ENCODE measurements around the gene ADGRG1. TPM values are rescaled to one million over a fixed set of nuclear protein-coding genes. Genes with fewer than 3 reads are reported as not detected.

The ADGRG1 gene
- total and polyA plus RNA-seq, 2 donors (not counting 1 experiment from before 2014, with no cell fraction given): 0.20 to 0.61 TPM

DNA sequence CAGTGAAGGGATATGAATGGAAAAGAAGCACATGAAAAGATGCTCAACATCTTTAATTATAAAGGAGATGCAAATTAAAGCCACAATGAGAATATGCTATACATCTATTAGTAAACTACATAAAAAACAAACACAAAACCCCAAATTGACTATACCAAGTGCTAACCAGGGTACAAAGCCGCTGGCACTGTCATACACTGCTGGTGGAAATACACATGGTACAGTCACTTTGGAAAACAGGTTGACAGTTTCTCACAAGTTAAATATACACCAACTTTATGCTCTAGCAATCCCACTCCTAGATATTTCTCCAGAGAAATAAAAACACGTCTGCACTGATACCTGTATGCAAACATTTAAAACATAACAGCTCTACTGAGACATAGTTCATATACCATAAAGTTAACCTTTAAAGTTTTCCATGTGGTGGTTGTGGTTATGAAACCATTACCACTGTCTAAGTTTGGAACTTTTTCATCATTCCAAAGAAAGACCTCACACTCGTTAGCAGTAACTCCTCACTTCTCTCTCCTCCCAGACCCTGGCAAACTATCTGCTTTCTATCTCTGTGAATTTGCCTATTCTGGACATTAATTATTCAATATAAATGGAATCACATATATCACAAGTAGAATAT, 43.3 kb upstream of the ADGRG1 start:
- no peak overlapping the region for H3K9ac ChIP-seq (ENCODE audit: low read length)
- Mint-ChIP-seq H3K9me3 (ENCODE audit: insufficient read depth) (peaks cover 3% of the 10 kb centered on the region), H3K27ac (no peak overlapping the region), H3K27me3 (peaks cover 3% of the 10 kb centered on the region), H3K4me3 (no peak overlapping the region), H3K4me1 (no peaks in the 10 kb centered on the region)
- no peak for TF ChIP-seq EZH2 (IDR thresholded peaks at IDR 0.05; ENCODE audit: borderline replicate concordance, insufficient read depth, low read depth, low read length, poor library complexity, severe bottlenecking)
- TF ChIP-seq, protein P1, sequence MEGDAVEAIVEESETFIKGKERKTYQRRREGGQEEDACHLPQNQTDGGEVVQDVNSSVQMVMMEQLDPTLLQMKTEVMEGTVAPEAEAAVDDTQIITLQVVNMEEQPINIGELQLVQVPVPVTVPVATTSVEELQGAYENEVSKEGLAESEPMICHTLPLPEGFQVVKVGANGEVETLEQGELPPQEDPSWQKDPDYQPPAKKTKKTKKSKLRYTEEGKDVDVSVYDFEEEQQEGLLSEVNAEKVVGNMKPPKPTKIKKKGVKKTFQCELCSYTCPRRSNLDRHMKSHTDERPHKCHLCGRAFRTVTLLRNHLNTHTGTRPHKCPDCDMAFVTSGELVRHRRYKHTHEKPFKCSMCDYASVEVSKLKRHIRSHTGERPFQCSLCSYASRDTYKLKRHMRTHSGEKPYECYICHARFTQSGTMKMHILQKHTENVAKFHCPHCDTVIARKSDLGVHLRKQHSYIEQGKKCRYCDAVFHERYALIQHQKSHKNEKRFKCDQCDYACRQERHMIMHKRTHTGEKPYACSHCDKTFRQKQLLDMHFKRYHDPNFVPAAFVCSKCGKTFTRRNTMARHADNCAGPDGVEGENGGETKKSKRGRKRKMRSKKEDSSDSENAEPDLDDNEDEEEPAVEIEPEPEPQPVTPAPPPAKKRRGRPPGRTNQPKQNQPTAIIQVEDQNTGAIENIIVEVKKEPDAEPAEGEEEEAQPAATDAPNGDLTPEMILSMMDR (IDR thresholded peaks at IDR 0.05): no peak
- no peaks in the 10 kb centered on the region for H3K36me3 ChIP-seq (replicated peaks in 1 of 2; ENCODE audit: control extremely low read depth in 1 of 2, control insufficient read depth in 1 of 2, extremely low read depth in 1 of 2, insufficient read depth in 2 of 2, low read length in 1 of 2)
- H3K27ac ChIP-seq (ENCODE audit: low read length in 2 of 2): no peak overlapping the region
- no peaks in the 10 kb centered on the region for H3K27me3 ChIP-seq (replicated peaks in 1 of 4; ENCODE audit: control extremely low read depth in 1 of 4, control insufficient read depth in 3 of 4, insufficient read depth in 4 of 4, low read length in 3 of 4)
- no peak overlapping the region for H3K4me3 ChIP-seq (ENCODE audit: control extremely low read depth in 1 of 5, extremely low read depth in 1 of 5, insufficient read depth in 1 of 5, low read depth in 2 of 5, low read length in 4 of 5)
- no peak overlapping the region for H2AFZ ChIP-seq (ENCODE audit: insufficient read depth, low read depth, low read length, poor library complexity, severe bottlenecking)
- intact Hi-C loops (cut with micrococcal nuclease): no loop called here
- ChIA-PET POLR2A (interaction anchor here (0.7 kb wide), 1 partner anchor 813 kb away, joined by 4 read pairs; no protein-coding TSS in a partner anchor), CTCF (interaction anchor here (0.9 to 1.5 kb wide), 3 partner anchors 9 to 66 kb away, joined by 3 to 5 read pairs (median 4); no protein-coding TSS in a partner anchor)
- H4K20me1 ChIP-seq (ENCODE audit: control insufficient read depth, insufficient read depth, low read length, poor library complexity, severe bottlenecking): no peaks in the 10 kb centered on the region
- ATAC-seq (ENCODE audit: low read depth): no peak
- H3K4me2 ChIP-seq (replicated peaks; ENCODE audit: low read depth, low read length, poor library complexity, severe bottlenecking): no peak overlapping the region
- no peaks in the 10 kb centered on the region for H3K4me1 ChIP-seq (ENCODE audit: control insufficient read depth in 2 of 2, insufficient read depth in 2 of 2, low read length in 2 of 2)
- DNase-seq: no peak
- H3K79me2 ChIP-seq (ENCODE audit: control insufficient read depth, insufficient read depth, low read length): no peaks in the 10 kb centered on the region
- H3K9me3 ChIP-seq (ENCODE audit: control extremely low read depth in 1 of 3, control insufficient read depth in 2 of 3, insufficient read depth in 1 of 3, low read length in 2 of 3): no peaks in the 10 kb centered on the region
- WGBS (ENCODE audit: insufficient coverage): 100% methylated on average over 1 of the region's 3 CpGs

DNA sequence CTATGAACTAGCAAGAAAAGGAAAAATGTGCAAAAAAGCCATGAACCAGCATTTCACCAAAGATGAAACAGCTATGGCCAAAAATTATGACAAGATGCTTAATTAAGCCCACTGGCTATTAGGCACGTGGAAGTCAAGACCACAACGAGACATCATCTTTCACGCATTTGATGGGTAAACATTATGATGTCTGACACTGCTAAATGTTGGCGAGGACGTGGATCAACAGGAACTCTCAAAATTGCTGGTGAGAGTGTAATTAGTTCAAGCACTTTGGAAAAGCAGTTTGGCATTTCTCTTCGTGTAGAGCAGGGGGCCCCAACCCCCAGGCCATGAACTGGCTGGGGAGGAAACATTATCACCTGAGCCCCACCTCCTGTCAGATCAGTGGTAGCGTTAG, 39.6 kb upstream of the ADGRG1 start:
- TF ChIP-seq, protein P1 (IDR thresholded peaks at IDR 0.05): no peak
- TF ChIP-seq EZH2 (IDR thresholded peaks at IDR 0.05; ENCODE audit: borderline replicate concordance, insufficient read depth, low read depth, low read length, poor library complexity, severe bottlenecking): no peak
- Histone ChIP-seq H4K20me1 (ENCODE audit: control insufficient read depth, insufficient read depth, low read length, poor library complexity, severe bottlenecking) (no peaks in the 10 kb centered on the region), H3K4me3 (ENCODE audit: control extremely low read depth in 1 of 5, extremely low read depth in 1 of 5, insufficient read depth in 1 of 5, low read depth in 2 of 5, low read length in 4 of 5) (no peak overlapping the region), H3K9me3 (ENCODE audit: control extremely low read depth in 1 of 3, control insufficient read depth in 2 of 3, insufficient read depth in 1 of 3, low read length in 2 of 3) (no peaks in the 10 kb centered on the region), H3K4me2 (replicated peaks; ENCODE audit: low read depth, low read length, poor library complexity, severe bottlenecking) (no peak overlapping the region), H3K36me3 (replicated peaks in 1 of 2; ENCODE audit: control extremely low read depth in 1 of 2, control insufficient read depth in 1 of 2, extremely low read depth in 1 of 2, insufficient read depth in 2 of 2, low read length in 1 of 2) (no peaks in the 10 kb centered on the region), H3K27me3 (replicated peaks in 1 of 4; ENCODE audit: control extremely low read depth in 1 of 4, control insufficient read depth in 3 of 4, insufficient read depth in 4 of 4, low read length in 3 of 4) (peaks cover 0 to 4% (median 0%) of the 10 kb centered on the region in 4 experiments), H3K9ac (ENCODE audit: low read length) (no peak overlapping the region), H3K4me1 (ENCODE audit: control insufficient read depth in 2 of 2, insufficient read depth in 2 of 2, low read length in 2 of 2) (peaks cover 15 to 19% of the 10 kb centered on the region in 2 donors), H3K27ac (ENCODE audit: low read length in 2 of 2) (no peak overlapping the region), H3K79me2 (ENCODE audit: control insufficient read depth, insufficient read depth, low read length) (no peaks in the 10 kb centered on the region), H2AFZ (ENCODE audit: insufficient read depth, low read depth, low read length, poor library complexity, severe bottlenecking) (no peak overlapping the region)
- Mint-ChIP-seq H3K4me3 (no peak overlapping the region), H3K4me1 (peaks cover 21% of the 10 kb centered on the region), H3K27me3 (peaks cover 23% of the 10 kb centered on the region), H3K9me3 (ENCODE audit: insufficient read depth) (no peaks in the 10 kb centered on the region), H3K27ac (no peak overlapping the region)
- WGBS (ENCODE audit: insufficient coverage): 77% methylated on average over 6 of the region's 7 CpGs
- ChIA-PET POLR2A (no interaction called here), CTCF (interaction anchor here (1.3 to 1.4 kb wide), 3 partner anchors 11 to 21 kb away, joined by 3 to 4 read pairs (median 3); no protein-coding TSS in a partner anchor)
- ATAC-seq (ENCODE audit: low read depth) (no peak), DNase-seq (no peak)
- intact Hi-C loops (cut with micrococcal nuclease): no loop called here

Data from B cell (primary cell).